GM23338 (cell line): ENCODE data around the gene KRTAP17-1. TPM values are rescaled to one million over a fixed set of nuclear protein-coding genes. Genes with fewer than 3 reads are reported as not detected.

Experiments used
- ATAC-seq: fragments of 200-7000 bp; cut with Tn5 transposase; 3 replicates; pipeline ENCODE4 v1.9.1; 2020
- DNase-seq: peaks from one replicate; pipeline ENCODE4 v3.0.0-alpha.2; 2015; ENCODE audit warnings: low spot score
- H2AFZ ChIP-seq: fragments of 200-600 bp; sonication (generic); 2 replicates; pipeline ENCODE4 v1.8.0; 2016; ENCODE audit warnings: antibody characterized with exemption, mild to moderate bottlenecking, moderate library complexity
- H3F3A ChIP-seq: fragments of 200-600 bp; sonication (generic); replicated peaks from 2 replicates; pipeline ENCODE4 v1.8.0; 2017; ENCODE audit warnings: antibody characterized with exemption, mixed run types, low read depth
- H3K27ac ChIP-seq: fragments of 200-600 bp; sonication (generic); 2 replicates; pipeline ENCODE4 v1.6.1; 2016; ENCODE audit warnings: low read depth
- H3K27me3 ChIP-seq: fragments of 200-600 bp; sonication (generic); 2 replicates; pipeline ENCODE4 v1.8.0; 2016; ENCODE audit warnings: mild to moderate bottlenecking, mixed run types, moderate library complexity; ENCODE audit not compliant: insufficient read depth
- H3K36me3 ChIP-seq: fragments of 200-600 bp; sonication (generic); 2 replicates; pipeline ENCODE4 v1.8.0; 2016; ENCODE audit warnings: mild to moderate bottlenecking; ENCODE audit not compliant: insufficient read depth
- H3K4me1 ChIP-seq: fragments of 200-600 bp; sonication (generic); 2 replicates; pipeline ENCODE4 v1.8.0; 2016; ENCODE audit warnings: mild to moderate bottlenecking, moderate library complexity; ENCODE audit not compliant: insufficient read depth
- H3K4me2 ChIP-seq: fragments of 200-600 bp; sonication (generic); 2 replicates; pipeline ENCODE4 v1.7.1; 2017; ENCODE audit warnings: mixed run types
- H3K4me3 ChIP-seq: fragments of 200-600 bp; sonication (generic); 2 replicates; pipeline ENCODE4 v1.6.1; 2016; ENCODE audit warnings: mixed run types
- H3K79me2 ChIP-seq: fragments of 200-600 bp; sonication (generic); replicated peaks from 2 replicates; pipeline ENCODE4 v1.8.0; 2017; ENCODE audit warnings: mild to moderate bottlenecking; ENCODE audit not compliant: insufficient read depth
- H3K9me2 ChIP-seq: fragments of 200-600 bp; sonication (generic); 2 replicates; pipeline ENCODE4 v1.8.0; 2017; ENCODE audit not compliant: insufficient read depth
- H4K20me1 ChIP-seq: fragments of 200-600 bp; sonication (generic); replicated peaks from 2 replicates; pipeline ENCODE4 v1.8.0; 2017; ENCODE audit warnings: mild to moderate bottlenecking; ENCODE audit not compliant: insufficient read depth
- H3K27ac Mint-ChIP-seq: 2 replicates; pipeline ENCODE4 v1.8.0; 2020; ENCODE audit warnings: inconsistent platforms, mild to moderate bottlenecking, moderate library complexity, mixed read lengths
- H3K27me3 Mint-ChIP-seq: 3 replicates; pipeline ENCODE4 v1.8.0; 2022; ENCODE audit warnings: low read depth, mild to moderate bottlenecking, moderate library complexity, mixed read lengths, inconsistent platforms; ENCODE audit not compliant: insufficient read depth, poor library complexity
- H3K36me3 Mint-ChIP-seq: 3 replicates; pipeline ENCODE4 v1.8.0; 2021; ENCODE audit warnings: low read depth, mild to moderate bottlenecking, inconsistent platforms, moderate library complexity, mixed read lengths
- H3K4me1 Mint-ChIP-seq: 3 replicates; pipeline ENCODE4 v1.8.0; 2020; ENCODE audit warnings: mild to moderate bottlenecking, inconsistent platforms, mixed read lengths
- H3K4me3 Mint-ChIP-seq: 3 replicates; pipeline ENCODE4 v1.8.0; 2021; ENCODE audit warnings: moderate library complexity, mild to moderate bottlenecking, inconsistent platforms, mixed read lengths
- H3K9me3 Mint-ChIP-seq: 3 replicates; pipeline ENCODE4 v1.8.0; 2020; ENCODE audit warnings: moderate library complexity, mild to moderate bottlenecking, inconsistent platforms, mixed read lengths
- EZH2 ChIP-seq: fragments of 200-600 bp; sonication (generic); IDR thresholded peaks from one replicate; pipeline ENCODE4 v1.8.0; 2017; ENCODE audit warnings: antibody characterized with exemption, mild to moderate bottlenecking, low read depth; ENCODE audit not compliant: unreplicated experiment
- JUNB ChIP-seq: IDR thresholded peaks from one replicate; pipeline ENCODE4 v1.6.1; 2016; ENCODE audit warnings: antibody characterized with exemption; ENCODE audit not compliant: unreplicated experiment
- NANOG ChIP-seq: IDR thresholded peaks from 2 replicates; pipeline ENCODE4 v1.6.1; 2016; ENCODE audit warnings: antibody characterized with exemption, borderline replicate concordance
- ZNF114 ChIP-seq: fragments of 250-450 bp; sonication (Bioruptor Pico); IDR thresholded peaks from 2 replicates; pipeline ENCODE4 v1.5.0; 2020; ENCODE audit warnings: mild to moderate bottlenecking, moderate library complexity
- ZNF331 ChIP-seq: fragments of 250-450 bp; sonication (Bioruptor Pico); IDR thresholded peaks from 2 replicates; pipeline ENCODE4 v1.5.0; 2020; ENCODE audit warnings: low read depth, mild to moderate bottlenecking, moderate library complexity
- polyA plus RNA-seq: library from polyadenylated mRNA; unstranded; fragments of >200 nt; fragmentation: Nextera tagmentation; extraction: Ambion mirVana; gene quantifications from 2 replicates; pipeline ENCODE4 v1.2.1, GENCODE V29; 2016
- total RNA-seq: library from RNA; depleted of rRNA; stranded (reverse); fragments of >200 nt; shearing (Covaris generic); gene quantifications from 2 replicates; pipeline ENCODE4 v1.2.3, GENCODE V29; 2014
- TF ChIP-seq, protein P1 (sequence below): IDR thresholded peaks from 2 replicates; pipeline ENCODE4 v1.6.1; 2016; ENCODE audit warnings: antibody characterized with exemption
- TF ChIP-seq, protein P2 (sequence below): IDR thresholded peaks from one replicate; pipeline ENCODE4 v1.6.1; 2018; ENCODE audit warnings: antibody characterized with exemption; ENCODE audit not compliant: unreplicated experiment

KRTAP17-1 gene
- total and polyA plus RNA-seq, 2 experiments from 2014 or later, result not detected

DNA sequence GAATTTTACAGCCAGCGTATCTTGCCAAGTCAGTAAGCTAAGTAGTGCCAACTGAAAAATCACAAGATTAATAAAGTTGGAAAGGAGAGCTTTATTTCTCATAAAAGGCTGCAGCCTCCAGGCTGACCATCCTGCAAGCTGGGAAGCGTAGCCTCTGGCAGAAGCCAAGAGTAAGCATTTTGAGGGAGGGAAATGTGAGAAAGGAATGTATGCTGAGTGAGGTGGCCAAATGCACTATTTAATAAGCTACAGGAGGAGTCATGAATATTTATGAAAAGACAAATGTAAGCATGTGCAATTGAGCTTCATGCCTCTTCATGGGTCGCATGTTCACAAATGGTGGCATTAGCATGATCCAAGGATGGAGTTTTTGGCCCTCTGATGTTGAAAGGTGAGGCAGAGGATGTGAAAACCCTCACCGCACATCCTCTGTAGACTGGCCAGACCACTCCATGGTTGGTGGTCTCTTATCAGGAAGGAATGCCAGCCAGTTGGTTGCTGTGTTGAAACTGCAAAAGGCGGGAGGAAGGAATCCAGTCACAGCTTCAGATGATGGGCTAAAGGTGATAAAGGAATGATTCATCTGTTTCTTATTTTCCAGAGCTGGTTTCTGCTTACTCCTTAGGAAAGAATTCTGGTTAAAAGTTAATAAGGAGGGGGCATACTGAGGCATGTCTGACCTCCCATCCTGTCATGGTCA lies 44.9 kb upstream of the KRTAP17-1 start:
- H2AFZ ChIP-seq, result no peak overlapping the region
- no peaks in the 10 kb centered on the region for H3K36me3 Mint-ChIP-seq
- TF ChIP-seq EZH2 (no peak), ZNF114 (CRISPR knock-in tag) (no peak)
- H3K4me2 ChIP-seq, result no peak overlapping the region
- H3K27me3 ChIP-seq, result no peaks in the 10 kb centered on the region
- no peaks in the 10 kb centered on the region for H3K4me1 ChIP-seq
- H3F3A ChIP-seq, result no peaks in the 10 kb centered on the region
- peaks cover 4% of the 10 kb centered on the region for H3K27me3 Mint-ChIP-seq
- H3K79me2 ChIP-seq, result no peaks in the 10 kb centered on the region
- no peak overlapping the region for H3K4me3 Mint-ChIP-seq
- peaks cover 9% of the 10 kb centered on the region; the same call in 1 of the 3 replicates for H3K9me3 Mint-ChIP-seq
- H3K4me1 Mint-ChIP-seq, result no peaks in the 10 kb centered on the region
- H3K9me2 ChIP-seq, result no peaks in the 10 kb centered on the region; the same call in 1 of the 2 replicates
- H4K20me1 ChIP-seq, result no peaks in the 10 kb centered on the region
- ATAC-seq (no peak), DNase-seq (no peak)
- H3K27ac ChIP-seq, result no peak overlapping the region
- H3K27ac Mint-ChIP-seq, result no peak overlapping the region
- H3K36me3 ChIP-seq, result no peaks in the 10 kb centered on the region
- no peak overlapping the region for H3K4me3 ChIP-seq

DNA sequence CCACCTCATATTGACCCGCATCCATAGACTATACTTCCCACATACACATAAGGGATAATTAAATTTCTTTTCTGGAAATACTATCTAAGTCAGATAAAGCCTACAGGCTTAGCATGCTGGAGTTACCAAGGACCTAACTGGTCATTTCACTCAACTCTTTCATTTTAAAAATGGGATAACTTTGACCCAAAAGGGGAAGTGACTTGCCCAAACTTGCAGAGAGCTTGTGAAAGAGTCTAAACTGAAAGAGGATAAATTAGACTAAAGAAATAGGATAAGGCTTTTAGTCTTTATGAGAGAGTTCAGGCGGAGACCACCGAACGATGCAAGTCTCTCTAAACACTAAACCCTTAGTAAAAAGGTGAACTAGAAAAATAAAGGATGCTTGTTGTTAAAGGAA lies 39.0 kb upstream of the KRTAP17-1 start:
- H3K79me2 ChIP-seq, result no peaks in the 10 kb centered on the region
- H3K4me3 ChIP-seq, result no peak overlapping the region
- Mint-ChIP-seq H3K4me1 (no peaks in the 10 kb centered on the region), H3K36me3 (no peaks in the 10 kb centered on the region), H3K27ac (no peak overlapping the region), H3K27me3 (peaks cover 3% of the 10 kb centered on the region), H3K9me3 (no peaks in the 10 kb centered on the region), H3K4me3 (no peak overlapping the region)
- H3K4me2 ChIP-seq, result no peak overlapping the region
- DNase-seq (no peak), ATAC-seq (no peak)
- no peaks in the 10 kb centered on the region for H3F3A ChIP-seq
- no peaks in the 10 kb centered on the region for H3K27me3 ChIP-seq
- peaks cover 6% of the 10 kb centered on the region; the same call in 1 of the 2 replicates for H3K9me2 ChIP-seq
- no peaks in the 10 kb centered on the region for H4K20me1 ChIP-seq
- TF ChIP-seq, protein P1, sequence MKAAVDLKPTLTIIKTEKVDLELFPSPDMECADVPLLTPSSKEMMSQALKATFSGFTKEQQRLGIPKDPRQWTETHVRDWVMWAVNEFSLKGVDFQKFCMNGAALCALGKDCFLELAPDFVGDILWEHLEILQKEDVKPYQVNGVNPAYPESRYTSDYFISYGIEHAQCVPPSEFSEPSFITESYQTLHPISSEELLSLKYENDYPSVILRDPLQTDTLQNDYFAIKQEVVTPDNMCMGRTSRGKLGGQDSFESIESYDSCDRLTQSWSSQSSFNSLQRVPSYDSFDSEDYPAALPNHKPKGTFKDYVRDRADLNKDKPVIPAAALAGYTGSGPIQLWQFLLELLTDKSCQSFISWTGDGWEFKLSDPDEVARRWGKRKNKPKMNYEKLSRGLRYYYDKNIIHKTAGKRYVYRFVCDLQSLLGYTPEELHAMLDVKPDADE, result no peak
- no peak for TF ChIP-seq NANOG
- TF ChIP-seq JUNB, result no peak
- no peak for TF ChIP-seq ZNF114 (CRISPR knock-in tag)
- no peaks in the 10 kb centered on the region for H3K4me1 ChIP-seq
- H2AFZ ChIP-seq, result no peak overlapping the region
- no peaks in the 10 kb centered on the region for H3K36me3 ChIP-seq
- H3K27ac ChIP-seq, result no peak overlapping the region

DNA sequence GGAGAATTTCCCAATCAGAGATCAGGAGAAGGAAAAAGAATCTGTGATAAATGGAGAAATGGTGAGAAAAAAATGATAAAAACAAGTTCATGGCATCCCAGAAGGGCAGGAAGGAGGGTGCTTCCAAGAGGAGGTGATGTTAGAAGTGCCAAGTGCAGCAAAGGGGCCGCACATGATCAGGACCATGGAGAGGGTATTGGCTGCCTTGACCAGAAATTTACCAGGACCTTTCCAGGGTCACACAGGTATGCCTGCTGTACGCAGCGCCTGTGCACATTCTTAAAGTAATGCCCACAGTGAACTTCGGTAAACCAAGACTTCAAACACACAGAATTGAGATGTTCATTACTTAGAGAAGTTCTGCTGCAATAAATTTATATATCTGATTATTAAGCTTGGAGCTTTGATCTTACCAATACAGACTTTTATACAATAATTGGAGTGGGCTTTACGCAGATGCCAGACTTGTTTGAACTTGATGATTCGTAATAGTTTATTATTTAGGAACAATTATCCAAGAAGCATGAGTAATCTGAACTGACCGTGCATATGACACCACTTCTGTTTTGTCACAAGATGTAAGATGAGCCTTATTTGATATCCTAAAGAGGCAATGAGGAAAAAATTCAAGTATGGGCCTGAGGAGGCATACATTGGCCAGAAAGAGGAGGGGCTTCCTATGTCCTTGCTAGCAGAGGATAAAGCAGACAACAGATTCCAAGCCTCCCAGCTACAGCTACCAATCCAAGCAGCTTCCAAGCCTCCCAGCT lies 37.3 kb upstream of the KRTAP17-1 start:
- Mint-ChIP-seq H3K4me1 (no peaks in the 10 kb centered on the region), H3K4me3 (no peak overlapping the region)
- DNase-seq, result peak; percentile 8

More for the DNA sequence above, 37.3 kb upstream of the KRTAP17-1 start:
- Histone ChIP-seq H3K27ac (no peak overlapping the region), H4K20me1 (no peaks in the 10 kb centered on the region), H3K36me3 (no peaks in the 10 kb centered on the region), H3K4me2 (no peak overlapping the region), H3K27me3 (no peaks in the 10 kb centered on the region), H2AFZ (no peak overlapping the region), H3F3A (no peaks in the 10 kb centered on the region), H3K4me3 (no peak overlapping the region), H3K4me1 (no peaks in the 10 kb centered on the region), H3K79me2 (no peaks in the 10 kb centered on the region), H3K9me2 (peaks cover 6% of the 10 kb centered on the region; the same call in 1 of the 2 replicates)
- no peak overlapping the region for H3K27ac Mint-ChIP-seq
- no peak; the same call in 2 of the 3 replicates for ATAC-seq
- H3K9me3 Mint-ChIP-seq, result no peaks in the 10 kb centered on the region
- TF ChIP-seq ZNF331, result no peak
- TF ChIP-seq, protein P2, sequence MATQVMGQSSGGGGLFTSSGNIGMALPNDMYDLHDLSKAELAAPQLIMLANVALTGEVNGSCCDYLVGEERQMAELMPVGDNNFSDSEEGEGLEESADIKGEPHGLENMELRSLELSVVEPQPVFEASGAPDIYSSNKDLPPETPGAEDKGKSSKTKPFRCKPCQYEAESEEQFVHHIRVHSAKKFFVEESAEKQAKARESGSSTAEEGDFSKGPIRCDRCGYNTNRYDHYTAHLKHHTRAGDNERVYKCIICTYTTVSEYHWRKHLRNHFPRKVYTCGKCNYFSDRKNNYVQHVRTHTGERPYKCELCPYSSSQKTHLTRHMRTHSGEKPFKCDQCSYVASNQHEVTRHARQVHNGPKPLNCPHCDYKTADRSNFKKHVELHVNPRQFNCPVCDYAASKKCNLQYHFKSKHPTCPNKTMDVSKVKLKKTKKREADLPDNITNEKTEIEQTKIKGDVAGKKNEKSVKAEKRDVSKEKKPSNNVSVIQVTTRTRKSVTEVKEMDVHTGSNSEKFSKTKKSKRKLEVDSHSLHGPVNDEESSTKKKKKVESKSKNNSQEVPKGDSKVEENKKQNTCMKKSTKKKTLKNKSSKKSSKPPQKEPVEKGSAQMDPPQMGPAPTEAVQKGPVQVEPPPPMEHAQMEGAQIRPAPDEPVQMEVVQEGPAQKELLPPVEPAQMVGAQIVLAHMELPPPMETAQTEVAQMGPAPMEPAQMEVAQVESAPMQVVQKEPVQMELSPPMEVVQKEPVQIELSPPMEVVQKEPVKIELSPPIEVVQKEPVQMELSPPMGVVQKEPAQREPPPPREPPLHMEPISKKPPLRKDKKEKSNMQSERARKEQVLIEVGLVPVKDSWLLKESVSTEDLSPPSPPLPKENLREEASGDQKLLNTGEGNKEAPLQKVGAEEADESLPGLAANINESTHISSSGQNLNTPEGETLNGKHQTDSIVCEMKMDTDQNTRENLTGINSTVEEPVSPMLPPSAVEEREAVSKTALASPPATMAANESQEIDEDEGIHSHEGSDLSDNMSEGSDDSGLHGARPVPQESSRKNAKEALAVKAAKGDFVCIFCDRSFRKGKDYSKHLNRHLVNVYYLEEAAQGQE, result peak; percentile 71
- peaks cover 3% of the 10 kb centered on the region for H3K27me3 Mint-ChIP-seq
- H3K36me3 Mint-ChIP-seq, result no peaks in the 10 kb centered on the region
